Gastroesophageal sphincter (tissue), 2 donors: ENCODE results near the gene SMARCD2.

Experiments
- POLR2A ChIP-seq, 2 donors: fragments of 450-650 bp; IDR thresholded peaks; one replicate each; pipeline ENCODE4 v1.6.1; 2017; ENCODE audit warnings: antibody characterized with exemption in 2 of 2, mild to moderate bottlenecking in 2 of 2, moderate library complexity in 1 of 2
- POLR2AphosphoS5 ChIP-seq: sonication (generic); formaldehyde crosslinking; IDR thresholded peaks from one replicate; pipeline ENCODE4 v1.6.1; 2017; ENCODE audit warnings: antibody characterized with exemption

- no peak for TF ChIP-seq POLR2A (IDR thresholded peaks at IDR 0.05)
- TF ChIP-seq POLR2AphosphoS5: no peak
Observed at GRCh38 chr17:63836811-63837210, 5.7 kb downstream of the SMARCD2 start.
